ENCODE results near the gene MTERF1.

The MTERF1 gene

GRCh38 chr7:91827169-91827568 lies 53.3 kb downstream of the MTERF1 start:
- DNase-seq: no peak

- no peak for DNase-seq
These were observed 54.1 kb downstream of the MTERF1 start for GRCh38 chr7:91826377-91826776.

- no peak for DNase-seq
These were observed 56.3 kb downstream of the MTERF1 start for GRCh38 chr7:91824201-91824600.

Data from stimulated activated CD4-positive, alpha-beta T cell treated with anti-CD3 and anti-CD28 coated beads, Interleukin-2, amount 100 ng/mL, for 24 hours (primary cell).